B cell (primary cell): ENCODE results near the gene ZNF580. TPM values are rescaled to one million over a fixed set of nuclear protein-coding genes. Genes with fewer than 3 reads are reported as not detected.

ENCODE experiments used
- ATAC-seq: fragments of 200-7000 bp; cut with Tn5 transposase; one replicate; pipeline ENCODE4 v1.10.0; 2021; ENCODE audit warnings: low read depth, mild to moderate bottlenecking, moderate number of reproducible peaks, moderate library complexity
- CTCF ChIA-PET: fragments of 350-600 bp; sonication (Branson Sonifier 250); formaldehyde crosslinking; loops from one replicate; lab custom pipeline; 2021; ENCODE audit warnings: antibody characterized with exemption, inconsistent platforms; lab: Charles Lee
- POLR2A ChIA-PET: fragments of 350-600 bp; sonication (Branson Sonifier 250); formaldehyde crosslinking; loops from one replicate; lab custom pipeline; 2021; ENCODE audit warnings: antibody characterized with exemption; lab: Charles Lee
- DNase-seq: peaks from one replicate; pipeline ENCODE4 v3.0.0; 2013
- H2AFZ ChIP-seq: 2 replicates; pipeline ENCODE4 v1.6.1; 2012; ENCODE audit warnings: mild to moderate bottlenecking, low read depth, low read length; ENCODE audit not compliant: insufficient read depth, poor library complexity, severe bottlenecking
- H3K27ac ChIP-seq, 2 donors: 1 replicate in 1 of 2; 2 replicates in 1 of 2; pipeline ENCODE4 v1.5.1; 2012 to 2013; ENCODE audit warnings: low read length in 2 of 2, mild to moderate bottlenecking in 2 of 2, moderate library complexity in 1 of 2
- H3K27me3 ChIP-seq, 4 experiments: fragments of 200-600 bp in 1 of 4; sonication (generic) in 1 of 4; replicated peaks in 1 of 4; 1 replicate in 2 of 4; 2 replicates in 2 of 4; pipeline versions ENCODE4 v1.6.1 to v1.7.0; 2013 to 2016; ENCODE audit warnings: low read length in 3 of 4, mild to moderate bottlenecking in 2 of 4, mixed read lengths in 1 of 4, moderate library complexity in 1 of 4; ENCODE audit not compliant: insufficient read depth in 4 of 4, control insufficient read depth in 3 of 4; ENCODE audit errors: control extremely low read depth in 1 of 4
- H3K36me3 ChIP-seq, 2 experiments: replicated peaks in 1 of 2; 1 replicate in 1 of 2; 2 replicates in 1 of 2; pipeline versions ENCODE4 v1.6.1 to v1.7.1; 2013; ENCODE audit warnings: low read length in 1 of 2; ENCODE audit not compliant: insufficient read depth in 2 of 2, control insufficient read depth in 1 of 2; ENCODE audit errors: control extremely low read depth in 1 of 2, extremely low read depth in 1 of 2
- H3K4me1 ChIP-seq, 2 donors: fragments of 200-600 bp in 1 of 2; sonication (generic) in 1 of 2; 1 replicate in 1 of 2; 2 replicates in 1 of 2; pipeline versions ENCODE4 v1.5.1 to v1.6.1; 2013 to 2017; ENCODE audit warnings: low read length in 2 of 2; ENCODE audit not compliant: control insufficient read depth in 2 of 2, insufficient read depth in 2 of 2
- H3K4me2 ChIP-seq: replicated peaks from 2 replicates; pipeline ENCODE3; 2012; ENCODE audit warnings: mild to moderate bottlenecking, low read depth, low read length; ENCODE audit not compliant: poor library complexity, severe bottlenecking
- H3K4me3 ChIP-seq, 5 experiments: fragments of 200-600 bp in 1 of 5; sonication (generic) in 1 of 5; 1 replicate in 3 of 5; 2 replicates in 2 of 5; pipeline versions ENCODE4 v1.5.1 to v1.7.0; 2011 to 2016; ENCODE audit warnings: low read length in 4 of 5, mild to moderate bottlenecking in 4 of 5, low read depth in 2 of 5, control low read depth in 1 of 5, moderate library complexity in 1 of 5; ENCODE audit not compliant: insufficient read depth in 1 of 5; ENCODE audit errors: control extremely low read depth in 1 of 5, extremely low read depth in 1 of 5
- H3K79me2 ChIP-seq: fragments of 200-600 bp; sonication (generic); one replicate; pipeline ENCODE4 v1.6.0; 2016; ENCODE audit warnings: low read length; ENCODE audit not compliant: control insufficient read depth, insufficient read depth
- H3K9ac ChIP-seq: fragments of 200-600 bp; sonication (generic); 2 replicates; pipeline ENCODE4 v1.6.1; 2017; ENCODE audit warnings: mild to moderate bottlenecking, low read length, moderate library complexity
- H3K9me3 ChIP-seq, 3 donors: one replicate each; pipeline versions ENCODE4 v1.6.1 to v1.7.1; 2013; ENCODE audit warnings: low read length in 2 of 3; ENCODE audit not compliant: control insufficient read depth in 2 of 3, insufficient read depth in 1 of 3; ENCODE audit errors: control extremely low read depth in 1 of 3
- H4K20me1 ChIP-seq: 2 replicates; pipeline ENCODE4 v1.6.0; 2012; ENCODE audit warnings: mild to moderate bottlenecking, low read length; ENCODE audit not compliant: insufficient read depth, control insufficient read depth, poor library complexity, severe bottlenecking
- H3K27ac Mint-ChIP-seq: one replicate; pipeline ENCODE4 v1.8.0; 2021; ENCODE audit warnings: mixed read lengths
- H3K27me3 Mint-ChIP-seq: one replicate; pipeline ENCODE4 v1.8.0; 2021; ENCODE audit warnings: mixed read lengths
- H3K4me1 Mint-ChIP-seq: one replicate; pipeline ENCODE4 v1.8.0; 2021; ENCODE audit warnings: mixed read lengths
- H3K4me3 Mint-ChIP-seq: one replicate; pipeline ENCODE4 v1.8.0; 2021; ENCODE audit warnings: mixed read lengths
- H3K9me3 Mint-ChIP-seq: one replicate; pipeline ENCODE4 v1.8.0; 2022; ENCODE audit warnings: mixed read lengths; ENCODE audit not compliant: insufficient read depth
- CTCF ChIP-seq: fragments of 200-600 bp; IDR thresholded peaks from one replicate; pipeline ENCODE4 v1.8.0; 2022; ENCODE audit warnings: antibody characterized with exemption, mild to moderate bottlenecking
- EZH2 ChIP-seq: IDR thresholded peaks from 2 replicates; pipeline ENCODE4 v1.6.1; 2012; ENCODE audit warnings: borderline replicate concordance, low read depth, mild to moderate bottlenecking, moderate library complexity, low read length; ENCODE audit not compliant: insufficient read depth, poor library complexity, severe bottlenecking
- WGBS: methylation state at CpG from one replicate; pipeline ENCODE4 v1.1.5; 2013; ENCODE audit warnings: missing lambda C conversion rate; ENCODE audit not compliant: insufficient coverage; 5-methylcytosine and 5-hydroxymethylcytosine counted together
- intact Hi-C: fragments of 100-400 bp; cut with micrococcal nuclease; formaldehyde crosslinking; loops from one replicate; pipeline ENCODE4 v1.10.0; 2022
- polyA plus RNA-seq: library from polyadenylated mRNA; depleted of rRNA; stranded (reverse); fragments of >200 nt; gene quantifications from 2 replicates; pipeline ENCODE4 v1.2.3, GENCODE V29; 2012
- total RNA-seq, 2 donors: library from RNA; stranded (reverse); fragments of 120-200 nt in 1 of 2; gene quantifications; 1 replicate in 1 of 2; 2 replicates in 1 of 2; pipeline versions ENCODE4 v1.2.3 to v1.2.4, GENCODE V29; 2013 to 2022

The ZNF580 gene
- total and polyA plus RNA-seq, 2 donors (not counting 1 experiment from before 2014, with no cell fraction given): 69.8 to 101 TPM

- DNase-seq (peak; percentile 93), ATAC-seq (peak; percentile 81)
- Histone ChIP-seq H3K4me2 (peak overlapping the region; percentile 82), H2AFZ (no peak overlapping the region), H3K27me3 (no peaks in the 10 kb centered on the region), H3K27ac (peak overlapping the region; percentile 87 to 93), H3K9ac (peak overlapping the region; percentile 80), H3K4me1 (peaks cover 50 to 70% of the 10 kb centered on the region in 2 donors), H3K9me3 (peaks cover 0 to 2% (median 0%) of the 10 kb centered on the region in 3 donors), H3K4me3 (peak overlapping the region in 4 of 5 experiments; percentile 6 to 93 (median 26)), H4K20me1 (peaks cover 66% of the 10 kb centered on the region), H3K36me3 (peaks cover 0 to 62% of the 10 kb centered on the region in 2 experiments), H3K79me2 (peaks cover 80% of the 10 kb centered on the region)
- WGBS: 31% methylated on average over 18 of the region's 21 CpGs
- peak overlapping the region; percentile 96 for H3K27ac Mint-ChIP-seq
- ChIA-PET CTCF (interaction anchor here (1.1 to 1.8 kb wide), 2 partner anchors 23 to 25 kb away, joined by 5 to 6 read pairs; partner anchors contain the start of gene U2AF2), POLR2A (interaction anchor here (0.6 to 1.5 kb wide), 5 partner anchors 24 to 1432 kb away, joined by 3 to 8 read pairs (median 4); partner anchors contain the start of genes U2AF2 and ZNF581)
- H3K9me3 Mint-ChIP-seq: no peaks in the 10 kb centered on the region
- no peaks in the 10 kb centered on the region for H3K27me3 Mint-ChIP-seq
- TF ChIP-seq EZH2 (no peak), CTCF (peak; percentile 54)
- intact Hi-C loops: loop anchor here (1.0 to 5.0 kb wide), 4 partner anchors 36 to 1476 kb away; partner anchors contain the start of genes PPP1R12C, RPS9, ZNF580 and ZNF581
- peak overlapping the region; percentile 95 for H3K4me3 Mint-ChIP-seq
- H3K4me1 Mint-ChIP-seq: peaks cover 64% of the 10 kb centered on the region
Measured at GRCh38 chr19:55678121-55678671, 37.4 kb downstream of the ZNF580 start.
